Ovary (tissue), 9 donors: ENCODE results near the gene SH3RF3. TPM values are rescaled to one million over a fixed set of nuclear protein-coding genes. Genes with fewer than 3 reads are reported as not detected.
"Not testable (repeated sequence)": the region's sequence is repeated elsewhere in the genome, so short reads cannot be mapped to it uniquely, and the experiment has no call there.

Experiments
- DNase-seq, 5 donors: peaks; one replicate each; pipeline ENCODE4 v3.0.0-alpha.2; 2019 to 2020
- H3K27ac ChIP-seq, 2 donors: fragments of 200-600 bp; one replicate each; pipeline versions ENCODE4 v1.5.1 to v1.8.0; 2019 to 2022
- H3K27me3 ChIP-seq: fragments of 200-600 bp; one replicate; pipeline ENCODE4 v1.8.0; 2022
- H3K36me3 ChIP-seq: fragments of 200-600 bp; sonication (generic); one replicate; pipeline ENCODE4 v1.5.1; 2019
- H3K4me1 ChIP-seq: one replicate; pipeline ENCODE4 v1.8.1; 2013; ENCODE audit warnings: mild to moderate bottlenecking, moderate library complexity; ENCODE audit not compliant: insufficient read depth
- H3K4me3 ChIP-seq: fragments of 200-600 bp; sonication (generic); one replicate; pipeline ENCODE4 v1.5.1; 2017
- H3K9me3 ChIP-seq, 2 donors: fragments of 200-600 bp in 1 of 2; sonication (generic) in 1 of 2; one replicate each; pipeline versions ENCODE4 v1.5.1 to v1.8.1; 2013 to 2019; ENCODE audit warnings: mild to moderate bottlenecking in 1 of 2, moderate library complexity in 1 of 2
- CTCF ChIP-seq, 3 donors: fragments of 450-650 bp in 2 of 3; fragments of 200-600 bp in 1 of 3; IDR thresholded peaks; one replicate each; pipeline versions ENCODE4 v1.5.1 to v1.8.0; 2016 to 2022; ENCODE audit warnings: antibody characterized with exemption in 3 of 3, mild to moderate bottlenecking in 1 of 3
- EP300 ChIP-seq: sonication (generic); formaldehyde crosslinking; IDR thresholded peaks from one replicate; pipeline ENCODE4 v1.6.1; 2017; ENCODE audit warnings: antibody characterized with exemption
- POLR2A ChIP-seq: fragments of 450-650 bp; IDR thresholded peaks from one replicate; pipeline ENCODE4 v1.6.1; 2017; ENCODE audit warnings: antibody characterized with exemption, mild to moderate bottlenecking, moderate library complexity
- WGBS, 3 donors: extraction: QIAGEN DNeasy Blood & Tissue Kit in 1 of 3; methylation state at CpG; one replicate each; pipeline versions ENCODE4 v1.1.5 to v1.1.7; 2013 to 2017; 5-methylcytosine and 5-hydroxymethylcytosine counted together
- intact Hi-C, 4 donors: fragments of 100-400 bp; cut with DNase I; formaldehyde crosslinking; loops; one replicate each; pipeline versions ENCODE4 v1.11.0 to v1.15.1; 2022 to 2023
- polyA plus RNA-seq, 2 donors: library from polyadenylated mRNA; stranded (reverse); fragments of 200-250 nt in 1 of 2; fragments of 350-450 nt in 1 of 2; fragmentation: Illumina TruSeq in 1 of 2; extraction: RNeasy Lipid Tissue Mini Kit (QIAGEN cat#74804) in 1 of 2; gene quantifications; one replicate each; pipeline ENCODE4 v1.2.3, GENCODE V29; 2013 to 2014
- total RNA-seq, 7 donors: library from RNA; depleted of rRNA in 2 of 7; stranded (reverse); fragments of >200 nt in 2 of 7; fragmentation: NEBNext Ultra II Directional in 3 of 7; extraction: Animal tissue kit (Norgen Biotek cat#: 25700) in 3 of 7; gene quantifications; one replicate each; pipeline versions ENCODE4 v1.1.0 to v1.2.4, GENCODE V29; 2016 to 2023
- donor health status: DM: no; HTN: no; CAD: no; lungs with moderate emphysema.
- donor health status: DM: no; HTN: no; CAD: no.
- donor health status: Bipolar disorder and iron deficiency.
- donor health status: DM: yes; HTN: yes; CAD: no.
- donor health status: DM: no; HTN: no; CAD: no.
- donor health status: DM: yes; HTN: yes; CAD: no.

SH3RF3 gene
- total and polyA plus RNA-seq, 9 donors = 2.7 to 10.1 (median 4.5) TPM

GRCh38 chr2:109218087-109218791, 89.2 kb downstream of the SH3RF3 start:
- H3K9me3 ChIP-seq = no peaks in the 10 kb centered on the region
- H3K4me3 ChIP-seq = no peak overlapping the region
- peaks cover 10% of the 10 kb centered on the region for H3K4me1 ChIP-seq
- TF ChIP-seq CTCF (IDR thresholded peaks at IDR 0.05) (no peak), EP300 (no peak), POLR2A (no peak)
- H3K27ac ChIP-seq = no peak overlapping the region
- DNase-seq = no peak
- intact Hi-C loops = no loop called here
- H3K27me3 ChIP-seq = no peaks in the 10 kb centered on the region
- H3K36me3 ChIP-seq = no peaks in the 10 kb centered on the region
- 27 to 30% (median 29%) methylated on average over 6 of the region's 6 CpGs for WGBS, 3 donors

GRCh38 chr2:109218792-109219126, 89.8 kb downstream of the SH3RF3 start:
- no peak for DNase-seq
- WGBS, 3 donors = 38 to 57% (median 43%) methylated on average over 1 of the region's 1 CpG
- intact Hi-C loops = no loop called here
- H3K4me3 ChIP-seq = no peak overlapping the region
- H3K4me1 ChIP-seq = peaks cover 10% of the 10 kb centered on the region
- H3K36me3 ChIP-seq = no peaks in the 10 kb centered on the region
- H3K9me3 ChIP-seq = no peaks in the 10 kb centered on the region
- H3K27ac ChIP-seq = no peak overlapping the region
- no peaks in the 10 kb centered on the region for H3K27me3 ChIP-seq
- TF ChIP-seq EP300 (no peak), CTCF (IDR thresholded peaks at IDR 0.05) (no peak), POLR2A (no peak)

GRCh38 chr2:109220860-109221259, 91.9 kb downstream of the SH3RF3 start:
- intact Hi-C loops = no loop called here

GRCh38 chr2:109221316-109221715, 92.3 kb downstream of the SH3RF3 start:
- H3K9me3 ChIP-seq, H3K4me3 ChIP-seq, H3K27ac ChIP-seq, H3K4me1 ChIP-seq, DNase-seq, intact Hi-C loops, H3K36me3 ChIP-seq, H3K27me3 ChIP-seq: not testable (repeated sequence)
- 95 to 97% (median 97%) methylated on average over 9 of the region's 9 CpGs for WGBS, 3 donors

More at GRCh38 chr2:109220860-109221259, 91.9 kb downstream of the SH3RF3 start:
- Histone ChIP-seq H3K4me1 (peaks cover 10% of the 10 kb centered on the region), H3K36me3 (no peaks in the 10 kb centered on the region), H3K4me3 (no peak overlapping the region), H3K27ac (no peak overlapping the region), H3K27me3 (no peaks in the 10 kb centered on the region), H3K9me3 (no peaks in the 10 kb centered on the region)
- no peak for DNase-seq
- TF ChIP-seq EP300 = no peak
- no peak for TF ChIP-seq POLR2A
- TF ChIP-seq CTCF (IDR thresholded peaks at IDR 0.05) = no peak
- WGBS, 3 donors = 89 to 94% (median 91%) methylated on average over 2 of the region's 2 CpGs

- DNase-seq = no peak
- WGBS, 3 donors = 92 to 100% (median 95%) methylated on average over 3 of the region's 3 CpGs
- Histone ChIP-seq H3K27me3 (no peaks in the 10 kb centered on the region), H3K27ac (no peak overlapping the region), H3K4me3 (no peak overlapping the region), H3K9me3 (no peaks in the 10 kb centered on the region), H3K4me1 (peaks cover 10% of the 10 kb centered on the region), H3K36me3 (no peaks in the 10 kb centered on the region)
- intact Hi-C loops = no loop called here
- TF ChIP-seq EP300 (no peak), CTCF (IDR thresholded peaks at IDR 0.05) (no peak), POLR2A (no peak)
Observed at GRCh38 chr2:109222422-109222821, 93.4 kb downstream of the SH3RF3 start.
